HL-60 (cell line): ENCODE measurements around the gene ABCD1.

Experiments used
- GABPA ChIP-seq: IDR thresholded peaks from 2 replicates; pipeline ENCODE4 v1.6.1; 2012; ENCODE audit warnings: low read depth
- POLR2AphosphoS5 ChIP-seq: IDR thresholded peaks from 2 replicates; pipeline ENCODE4 v1.6.1; 2012; ENCODE audit warnings: low read depth
- SPI1 ChIP-seq: IDR thresholded peaks from 2 replicates; pipeline ENCODE4 v1.6.1; 2012; ENCODE audit warnings: low read depth, mild to moderate bottlenecking, borderline replicate concordance
- TF ChIP-seq, protein P1 (sequence below): IDR thresholded peaks from one replicate; pipeline ENCODE4 v1.5.1; 2011; ENCODE audit warnings: low read length, control low read depth, inconsistent platforms; ENCODE audit not compliant: insufficient read depth
- TF ChIP-seq, protein P2 (sequence below): IDR thresholded peaks from 2 replicates; pipeline ENCODE4 v1.6.1; 2012; ENCODE audit warnings: low read depth; ENCODE audit not compliant: insufficient replicate concordance

GRCh38 chrX:153719238-153719637, 5.4 kb upstream of the ABCD1 start:
- TF ChIP-seq, protein P1, sequence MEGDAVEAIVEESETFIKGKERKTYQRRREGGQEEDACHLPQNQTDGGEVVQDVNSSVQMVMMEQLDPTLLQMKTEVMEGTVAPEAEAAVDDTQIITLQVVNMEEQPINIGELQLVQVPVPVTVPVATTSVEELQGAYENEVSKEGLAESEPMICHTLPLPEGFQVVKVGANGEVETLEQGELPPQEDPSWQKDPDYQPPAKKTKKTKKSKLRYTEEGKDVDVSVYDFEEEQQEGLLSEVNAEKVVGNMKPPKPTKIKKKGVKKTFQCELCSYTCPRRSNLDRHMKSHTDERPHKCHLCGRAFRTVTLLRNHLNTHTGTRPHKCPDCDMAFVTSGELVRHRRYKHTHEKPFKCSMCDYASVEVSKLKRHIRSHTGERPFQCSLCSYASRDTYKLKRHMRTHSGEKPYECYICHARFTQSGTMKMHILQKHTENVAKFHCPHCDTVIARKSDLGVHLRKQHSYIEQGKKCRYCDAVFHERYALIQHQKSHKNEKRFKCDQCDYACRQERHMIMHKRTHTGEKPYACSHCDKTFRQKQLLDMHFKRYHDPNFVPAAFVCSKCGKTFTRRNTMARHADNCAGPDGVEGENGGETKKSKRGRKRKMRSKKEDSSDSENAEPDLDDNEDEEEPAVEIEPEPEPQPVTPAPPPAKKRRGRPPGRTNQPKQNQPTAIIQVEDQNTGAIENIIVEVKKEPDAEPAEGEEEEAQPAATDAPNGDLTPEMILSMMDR: no peak
- no peak for TF ChIP-seq POLR2AphosphoS5
- no peak for TF ChIP-seq SPI1
- TF ChIP-seq GABPA: no peak
- TF ChIP-seq, protein P2, sequence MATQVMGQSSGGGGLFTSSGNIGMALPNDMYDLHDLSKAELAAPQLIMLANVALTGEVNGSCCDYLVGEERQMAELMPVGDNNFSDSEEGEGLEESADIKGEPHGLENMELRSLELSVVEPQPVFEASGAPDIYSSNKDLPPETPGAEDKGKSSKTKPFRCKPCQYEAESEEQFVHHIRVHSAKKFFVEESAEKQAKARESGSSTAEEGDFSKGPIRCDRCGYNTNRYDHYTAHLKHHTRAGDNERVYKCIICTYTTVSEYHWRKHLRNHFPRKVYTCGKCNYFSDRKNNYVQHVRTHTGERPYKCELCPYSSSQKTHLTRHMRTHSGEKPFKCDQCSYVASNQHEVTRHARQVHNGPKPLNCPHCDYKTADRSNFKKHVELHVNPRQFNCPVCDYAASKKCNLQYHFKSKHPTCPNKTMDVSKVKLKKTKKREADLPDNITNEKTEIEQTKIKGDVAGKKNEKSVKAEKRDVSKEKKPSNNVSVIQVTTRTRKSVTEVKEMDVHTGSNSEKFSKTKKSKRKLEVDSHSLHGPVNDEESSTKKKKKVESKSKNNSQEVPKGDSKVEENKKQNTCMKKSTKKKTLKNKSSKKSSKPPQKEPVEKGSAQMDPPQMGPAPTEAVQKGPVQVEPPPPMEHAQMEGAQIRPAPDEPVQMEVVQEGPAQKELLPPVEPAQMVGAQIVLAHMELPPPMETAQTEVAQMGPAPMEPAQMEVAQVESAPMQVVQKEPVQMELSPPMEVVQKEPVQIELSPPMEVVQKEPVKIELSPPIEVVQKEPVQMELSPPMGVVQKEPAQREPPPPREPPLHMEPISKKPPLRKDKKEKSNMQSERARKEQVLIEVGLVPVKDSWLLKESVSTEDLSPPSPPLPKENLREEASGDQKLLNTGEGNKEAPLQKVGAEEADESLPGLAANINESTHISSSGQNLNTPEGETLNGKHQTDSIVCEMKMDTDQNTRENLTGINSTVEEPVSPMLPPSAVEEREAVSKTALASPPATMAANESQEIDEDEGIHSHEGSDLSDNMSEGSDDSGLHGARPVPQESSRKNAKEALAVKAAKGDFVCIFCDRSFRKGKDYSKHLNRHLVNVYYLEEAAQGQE: no peak
